Right lobe of liver (tissue), 4 donors: ENCODE results near the gene NLGN1.

Source experiments
- CTCF ChIP-seq, 4 donors: fragments of 200-600 bp in 3 of 4; fragments of 450-650 bp in 1 of 4; IDR thresholded peaks; one replicate each; pipeline versions ENCODE4 v1.5.1 to v1.8.0; 2016 to 2022; ENCODE audit warnings: antibody characterized with exemption in 4 of 4, mild to moderate bottlenecking in 2 of 4
- POLR2A ChIP-seq: fragments of 450-650 bp; IDR thresholded peaks from one replicate; pipeline ENCODE4 v1.6.1; 2017; ENCODE audit warnings: antibody characterized with exemption, mild to moderate bottlenecking
- donor health status: DM: no; HTN: no; CAD: no.
- donor health status: DM: no; HTN: no; CAD: no.
- donor health status: DM: no; HTN: yes; CAD: no.

- no peak for TF ChIP-seq CTCF (IDR thresholded peaks at IDR 0.05)
- TF ChIP-seq POLR2A = no peak
Measured at GRCh38 chr3:173761161-173761560, 363.6 kb downstream of the NLGN1 start.
